ENCODE results near the gene FKBP7.

DNA sequence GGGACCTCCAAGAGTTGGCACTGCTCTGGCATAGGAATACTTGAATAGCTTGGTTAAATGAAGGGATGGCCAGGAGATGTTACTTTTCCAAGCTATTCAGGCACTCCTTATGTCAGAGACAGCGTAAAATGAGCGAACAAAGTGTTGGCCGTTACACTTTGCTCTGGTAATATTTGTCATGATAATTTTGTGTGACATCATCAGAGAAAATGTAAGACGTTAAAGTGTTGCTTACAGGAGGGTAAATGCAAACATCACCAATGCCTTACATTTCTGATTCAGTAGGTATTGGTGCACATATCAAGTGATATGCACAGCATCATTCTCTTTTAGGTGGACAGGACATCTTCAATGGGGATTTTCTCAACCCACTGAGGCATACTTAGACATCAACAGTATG is 47.9 kb upstream of the FKBP7 start:
- TF ChIP-seq, protein P1, sequence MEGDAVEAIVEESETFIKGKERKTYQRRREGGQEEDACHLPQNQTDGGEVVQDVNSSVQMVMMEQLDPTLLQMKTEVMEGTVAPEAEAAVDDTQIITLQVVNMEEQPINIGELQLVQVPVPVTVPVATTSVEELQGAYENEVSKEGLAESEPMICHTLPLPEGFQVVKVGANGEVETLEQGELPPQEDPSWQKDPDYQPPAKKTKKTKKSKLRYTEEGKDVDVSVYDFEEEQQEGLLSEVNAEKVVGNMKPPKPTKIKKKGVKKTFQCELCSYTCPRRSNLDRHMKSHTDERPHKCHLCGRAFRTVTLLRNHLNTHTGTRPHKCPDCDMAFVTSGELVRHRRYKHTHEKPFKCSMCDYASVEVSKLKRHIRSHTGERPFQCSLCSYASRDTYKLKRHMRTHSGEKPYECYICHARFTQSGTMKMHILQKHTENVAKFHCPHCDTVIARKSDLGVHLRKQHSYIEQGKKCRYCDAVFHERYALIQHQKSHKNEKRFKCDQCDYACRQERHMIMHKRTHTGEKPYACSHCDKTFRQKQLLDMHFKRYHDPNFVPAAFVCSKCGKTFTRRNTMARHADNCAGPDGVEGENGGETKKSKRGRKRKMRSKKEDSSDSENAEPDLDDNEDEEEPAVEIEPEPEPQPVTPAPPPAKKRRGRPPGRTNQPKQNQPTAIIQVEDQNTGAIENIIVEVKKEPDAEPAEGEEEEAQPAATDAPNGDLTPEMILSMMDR (IDR thresholded peaks at IDR 0.05) = no peak
- TF ChIP-seq POLR2A (IDR thresholded peaks at IDR 0.05) = no peak

Data from ovary (tissue), 3 donors.